Measurements from ENCODE around the gene TRPC5OS.

Gene TRPC5OS

DNA sequence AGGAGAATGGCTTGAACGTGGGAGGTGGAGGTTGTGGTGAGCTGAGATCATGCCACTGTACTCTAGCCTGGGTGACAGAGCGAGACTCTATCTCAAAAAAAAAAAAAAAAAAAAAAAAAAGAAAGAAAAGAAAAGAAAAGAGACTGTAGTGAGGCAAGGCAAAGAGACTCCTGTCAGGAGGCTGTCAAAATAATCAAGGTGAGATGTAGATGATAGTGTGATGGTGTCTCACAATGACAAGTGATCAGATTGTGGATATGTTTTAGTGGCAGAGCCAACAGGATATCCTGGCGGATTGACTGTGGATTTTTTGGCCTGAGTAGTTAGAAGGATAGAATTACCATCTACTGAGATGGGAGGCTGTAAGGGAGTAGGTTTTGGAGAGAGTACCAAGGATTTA is 12.6 kb downstream of the TRPC5OS start:
- Histone ChIP-seq H3K36me3 (replicated peaks; ENCODE audit: low read depth, low read length) (no peaks in the 10 kb centered on the region), H3K4me3 (ENCODE audit: low read length) (no peak overlapping the region), H3K4me1 (ENCODE audit: low read length) (no peaks in the 10 kb centered on the region), H3K27me3 (ENCODE audit: low read depth, low read length) (no peaks in the 10 kb centered on the region), H3K9me3 (ENCODE audit: insufficient read depth, low read length) (no peaks in the 10 kb centered on the region), H3K27ac (ENCODE audit: low read length) (no peak overlapping the region), H4K20me1 (ENCODE audit: insufficient read depth, low read length) (no peaks in the 10 kb centered on the region), H3K79me2 (ENCODE audit: low read length) (no peaks in the 10 kb centered on the region), H3K4me2 (ENCODE audit: low read length) (no peak overlapping the region), H3K9ac (ENCODE audit: low read length) (no peak overlapping the region), H2AFZ (ENCODE audit: low read depth, low read length) (no peak overlapping the region)
- TF ChIP-seq, protein P1, sequence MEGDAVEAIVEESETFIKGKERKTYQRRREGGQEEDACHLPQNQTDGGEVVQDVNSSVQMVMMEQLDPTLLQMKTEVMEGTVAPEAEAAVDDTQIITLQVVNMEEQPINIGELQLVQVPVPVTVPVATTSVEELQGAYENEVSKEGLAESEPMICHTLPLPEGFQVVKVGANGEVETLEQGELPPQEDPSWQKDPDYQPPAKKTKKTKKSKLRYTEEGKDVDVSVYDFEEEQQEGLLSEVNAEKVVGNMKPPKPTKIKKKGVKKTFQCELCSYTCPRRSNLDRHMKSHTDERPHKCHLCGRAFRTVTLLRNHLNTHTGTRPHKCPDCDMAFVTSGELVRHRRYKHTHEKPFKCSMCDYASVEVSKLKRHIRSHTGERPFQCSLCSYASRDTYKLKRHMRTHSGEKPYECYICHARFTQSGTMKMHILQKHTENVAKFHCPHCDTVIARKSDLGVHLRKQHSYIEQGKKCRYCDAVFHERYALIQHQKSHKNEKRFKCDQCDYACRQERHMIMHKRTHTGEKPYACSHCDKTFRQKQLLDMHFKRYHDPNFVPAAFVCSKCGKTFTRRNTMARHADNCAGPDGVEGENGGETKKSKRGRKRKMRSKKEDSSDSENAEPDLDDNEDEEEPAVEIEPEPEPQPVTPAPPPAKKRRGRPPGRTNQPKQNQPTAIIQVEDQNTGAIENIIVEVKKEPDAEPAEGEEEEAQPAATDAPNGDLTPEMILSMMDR (IDR thresholded peaks at IDR 0.05; ENCODE audit: low read depth, low read length): no peak
- TF ChIP-seq EZH2phosphoT487 (IDR thresholded peaks at IDR 0.05; ENCODE audit: low read depth): no peak

GRCh38 chrX:111892375-111892774 is 16.4 kb downstream of the TRPC5OS start:
- Histone ChIP-seq H3K36me3 (replicated peaks; ENCODE audit: low read depth, low read length) (no peaks in the 10 kb centered on the region), H3K79me2 (ENCODE audit: low read length) (no peaks in the 10 kb centered on the region), H3K9ac (ENCODE audit: low read length) (no peak overlapping the region), H2AFZ (ENCODE audit: low read depth, low read length) (no peak overlapping the region), H3K27ac (ENCODE audit: low read length) (no peak overlapping the region), H3K9me3 (ENCODE audit: insufficient read depth, low read length) (no peaks in the 10 kb centered on the region), H3K4me2 (ENCODE audit: low read length) (no peak overlapping the region), H3K27me3 (ENCODE audit: low read depth, low read length) (no peaks in the 10 kb centered on the region), H3K4me3 (ENCODE audit: low read length) (no peak overlapping the region), H3K4me1 (ENCODE audit: low read length) (no peaks in the 10 kb centered on the region), H4K20me1 (ENCODE audit: insufficient read depth, low read length) (no peaks in the 10 kb centered on the region)
- TF ChIP-seq, protein P1 (IDR thresholded peaks at IDR 0.05; ENCODE audit: low read depth, low read length): no peak
- no peak for TF ChIP-seq EZH2phosphoT487 (IDR thresholded peaks at IDR 0.05; ENCODE audit: low read depth)

DNA sequence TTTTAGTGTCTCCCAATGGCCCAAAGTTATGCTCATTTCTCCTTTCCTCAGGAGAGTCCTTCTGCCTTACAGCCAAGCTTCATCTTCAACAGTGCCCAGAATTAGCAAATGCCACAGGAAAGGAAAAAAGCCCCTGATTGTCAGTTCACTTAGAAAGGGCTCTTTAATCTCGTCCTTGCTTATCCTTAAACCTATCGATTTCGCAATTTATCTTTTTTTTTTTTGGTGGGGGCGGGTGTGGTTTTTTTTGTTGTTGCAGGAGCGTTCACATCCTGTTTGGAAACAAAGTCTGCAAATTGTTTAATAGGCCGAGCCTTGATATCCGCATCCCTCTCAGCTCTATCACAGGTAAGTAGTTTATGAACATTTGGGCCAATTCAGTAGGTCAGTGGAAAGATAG is 20.2 kb downstream of the TRPC5OS start:
- H3K9me3 ChIP-seq (ENCODE audit: insufficient read depth, low read length): no peaks in the 10 kb centered on the region
- H2AFZ ChIP-seq (ENCODE audit: low read depth, low read length): no peak overlapping the region
- no peak overlapping the region for H3K4me3 ChIP-seq (ENCODE audit: low read length)
- no peak overlapping the region for H3K27ac ChIP-seq (ENCODE audit: low read length)
- no peak overlapping the region for H3K4me2 ChIP-seq (ENCODE audit: low read length)
- H3K4me1 ChIP-seq (ENCODE audit: low read length): no peaks in the 10 kb centered on the region
- H3K9ac ChIP-seq (ENCODE audit: low read length): no peak overlapping the region
- H3K79me2 ChIP-seq (ENCODE audit: low read length): no peaks in the 10 kb centered on the region
- H3K27me3 ChIP-seq (ENCODE audit: low read depth, low read length): no peaks in the 10 kb centered on the region
- TF ChIP-seq, protein P1 (IDR thresholded peaks at IDR 0.05; ENCODE audit: low read depth, low read length): no peak
- no peaks in the 10 kb centered on the region for H4K20me1 ChIP-seq (ENCODE audit: insufficient read depth, low read length)
- no peaks in the 10 kb centered on the region for H3K36me3 ChIP-seq (replicated peaks; ENCODE audit: low read depth, low read length)

DNA sequence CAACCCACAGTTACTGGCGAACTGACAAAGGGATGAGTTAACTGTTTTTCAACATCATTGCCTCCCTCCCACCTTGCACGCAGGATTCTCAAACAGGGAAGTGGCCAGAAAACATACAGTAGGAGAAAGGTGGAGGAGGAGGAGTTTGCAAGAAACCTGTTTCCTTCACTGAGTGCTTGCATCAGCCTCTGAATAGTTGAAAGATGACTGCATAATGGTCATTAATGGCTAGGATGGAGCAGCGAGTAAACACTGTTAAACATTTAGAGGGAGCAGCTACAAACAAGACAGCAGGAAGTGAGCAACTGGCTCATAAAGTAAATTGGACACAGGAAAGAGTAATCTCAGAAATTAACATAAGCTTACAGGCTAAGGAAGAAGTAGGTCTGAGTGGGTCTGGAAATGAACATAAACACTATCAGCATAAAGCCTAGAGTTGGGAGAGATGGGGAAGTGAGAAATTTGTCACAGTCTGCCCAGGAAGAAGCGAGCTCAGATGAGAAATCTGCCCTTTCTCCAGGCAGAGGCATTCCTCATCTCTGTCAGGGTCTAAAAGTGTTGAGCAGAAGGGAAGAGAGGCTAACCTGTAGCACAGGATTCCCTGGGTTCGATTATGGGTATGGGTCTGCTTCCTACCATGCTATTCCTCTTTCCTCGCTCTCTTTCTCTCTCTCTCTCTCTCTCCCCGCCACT is 38.6 kb downstream of the TRPC5OS start:
- Histone ChIP-seq H4K20me1 (ENCODE audit: insufficient read depth, low read length) (no peaks in the 10 kb centered on the region), H3K27ac (ENCODE audit: low read length) (no peak overlapping the region), H3K9ac (ENCODE audit: low read length) (no peak overlapping the region), H3K4me3 (ENCODE audit: low read length) (peak overlapping the region; percentile 36; the same call in 1 of the 2 replicates), H3K36me3 (replicated peaks; ENCODE audit: low read depth, low read length) (no peaks in the 10 kb centered on the region), H3K79me2 (ENCODE audit: low read length) (no peaks in the 10 kb centered on the region), H2AFZ (ENCODE audit: low read depth, low read length) (0 out of 2 replicates have a peak overlapping the region, but pooled peaks have one; percentile 25), H3K4me2 (ENCODE audit: low read length) (peak overlapping the region; percentile 60), H3K9me3 (ENCODE audit: insufficient read depth, low read length) (no peaks in the 10 kb centered on the region), H3K27me3 (ENCODE audit: low read depth, low read length) (no peaks in the 10 kb centered on the region), H3K4me1 (ENCODE audit: low read length) (peaks cover 13% of the 10 kb centered on the region)
- TF ChIP-seq EZH2phosphoT487 (IDR thresholded peaks at IDR 0.05; ENCODE audit: low read depth): no peak
- TF ChIP-seq, protein P1 (IDR thresholded peaks at IDR 0.05; ENCODE audit: low read depth, low read length): no peak

Measured in OCI-LY3 (cell line).